Raji (cell line): ENCODE measurements around the gene ZNF524.
A peak's percentile ranks its signal among the peaks of the same experiment; 100 is the strongest.

Experiments
- POLR2A ChIP-seq: IDR thresholded peaks from 2 replicates; pipeline ENCODE4 v1.6.1; 2011; ENCODE audit warnings: low read depth, low read length, control low read depth; ENCODE audit not compliant: insufficient read depth

The ZNF524 gene

DNA sequence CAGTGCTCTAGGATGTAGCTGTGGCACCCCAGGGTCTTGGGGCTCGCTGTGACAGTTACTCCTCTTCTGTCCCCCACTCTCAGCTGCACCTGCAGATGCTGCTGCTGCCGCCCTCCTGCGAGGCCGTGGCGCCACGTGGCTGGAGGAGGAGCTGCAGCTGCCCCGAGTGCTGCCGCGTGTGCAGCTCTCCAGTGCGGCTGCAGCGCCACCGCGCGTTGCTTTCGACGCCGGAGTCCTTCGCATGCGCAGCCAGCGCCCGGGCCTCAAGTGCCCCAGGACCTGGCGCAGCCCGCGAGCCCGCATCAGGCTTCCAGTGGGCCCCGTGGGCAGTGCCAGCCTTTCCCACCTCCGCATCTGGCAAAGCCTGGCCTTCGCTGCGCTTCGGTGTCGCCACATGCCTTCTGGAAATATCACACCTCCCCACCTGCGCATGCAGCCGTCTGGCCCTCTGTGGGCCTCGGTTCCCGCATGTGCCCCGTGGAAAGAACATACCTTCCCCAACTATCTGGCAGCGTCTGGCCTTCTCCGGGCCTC, 40.0 kb downstream of the ZNF524 start:
- TF ChIP-seq POLR2A = 0 out of 2 replicates have a peak, but pooled peaks have one; percentile 20

DNA sequence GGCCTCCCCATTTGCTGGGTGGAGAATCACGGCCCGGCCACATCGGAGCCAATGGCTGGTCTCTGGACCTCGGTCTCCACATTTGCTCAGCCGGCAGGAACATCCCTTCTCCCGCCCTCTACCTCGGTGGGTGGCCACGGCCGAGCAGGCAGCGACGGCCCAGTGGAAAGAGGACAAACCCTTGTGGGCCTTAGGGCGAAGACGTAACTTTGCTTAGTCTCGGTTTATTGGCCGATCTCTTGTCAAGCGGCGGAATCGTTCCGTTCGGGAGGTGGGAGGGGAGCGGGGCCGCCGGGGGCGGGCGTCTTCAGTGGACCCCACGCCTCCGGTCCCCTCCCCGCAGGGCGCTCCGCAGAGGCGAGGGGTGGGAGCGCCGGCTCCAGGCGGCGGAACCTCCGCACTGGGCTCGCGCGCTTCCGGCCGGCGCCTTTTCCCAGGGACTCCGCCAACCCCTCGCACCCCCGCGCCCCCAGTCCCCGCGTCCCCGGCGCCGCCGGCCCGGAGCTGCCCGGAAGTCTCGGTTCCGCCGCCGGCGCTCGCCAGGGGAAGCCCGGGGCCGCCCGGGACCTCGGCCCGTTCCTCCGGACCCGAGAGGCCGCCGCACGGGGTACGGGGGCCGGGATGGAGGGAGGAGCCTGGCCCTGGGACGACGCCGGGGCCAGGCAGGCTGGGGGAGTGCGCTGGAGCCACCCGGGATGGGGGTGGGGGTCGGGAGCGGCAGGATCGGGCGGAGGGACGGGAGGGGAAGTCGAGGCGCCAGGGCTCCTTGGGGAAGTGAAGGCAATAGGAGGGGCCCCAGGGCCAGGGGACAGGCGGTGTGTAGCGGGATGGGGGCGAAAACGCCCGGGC, 40.7 kb downstream of the ZNF524 start, which contains the start of gene ZNF580:
Gene ZNF580 (plus strand): TSS at position 426 of the 849 bp plus-strand sequence. CDS start 1,507 bp downstream, outside the sequence.
- no peak; the same call in 1 of the 2 replicates for TF ChIP-seq POLR2A

DNA sequence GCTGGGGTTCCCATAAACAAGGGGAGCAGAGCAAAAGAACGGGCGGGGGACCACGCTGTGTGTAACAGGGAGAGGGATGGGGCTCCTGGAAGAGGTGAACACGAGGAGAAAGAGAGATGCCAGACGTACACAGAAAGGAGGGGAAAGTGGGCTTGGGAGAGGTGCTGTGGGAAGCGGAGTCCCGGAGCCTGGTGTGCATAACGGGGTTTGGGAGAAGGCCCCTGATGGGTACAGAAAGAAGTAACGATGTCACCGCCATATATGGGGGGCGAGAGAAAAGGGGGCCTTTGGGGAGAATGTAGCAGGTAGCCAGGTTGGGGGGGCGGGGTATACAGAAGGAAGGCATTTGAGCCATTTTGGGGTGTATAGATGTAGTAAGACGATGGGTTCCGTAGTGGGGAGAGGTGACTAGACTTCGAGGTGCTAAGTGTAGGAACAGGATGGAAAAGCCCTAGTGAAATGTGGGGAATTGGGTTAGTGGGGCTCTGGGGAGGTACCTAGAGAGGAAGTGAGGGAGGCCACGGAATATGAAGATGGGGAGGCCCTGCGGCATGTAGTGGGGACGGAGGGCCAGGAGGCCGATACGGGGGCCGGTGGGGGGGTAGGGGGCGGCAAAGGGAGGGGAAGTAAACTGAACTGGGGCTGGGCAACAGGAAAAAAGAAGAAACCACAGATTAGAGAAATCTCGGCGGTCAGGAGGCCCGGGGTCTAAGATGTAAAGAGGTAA, 41.5 kb downstream of the ZNF524 start:
- peak; percentile 55 for TF ChIP-seq POLR2A

DNA sequence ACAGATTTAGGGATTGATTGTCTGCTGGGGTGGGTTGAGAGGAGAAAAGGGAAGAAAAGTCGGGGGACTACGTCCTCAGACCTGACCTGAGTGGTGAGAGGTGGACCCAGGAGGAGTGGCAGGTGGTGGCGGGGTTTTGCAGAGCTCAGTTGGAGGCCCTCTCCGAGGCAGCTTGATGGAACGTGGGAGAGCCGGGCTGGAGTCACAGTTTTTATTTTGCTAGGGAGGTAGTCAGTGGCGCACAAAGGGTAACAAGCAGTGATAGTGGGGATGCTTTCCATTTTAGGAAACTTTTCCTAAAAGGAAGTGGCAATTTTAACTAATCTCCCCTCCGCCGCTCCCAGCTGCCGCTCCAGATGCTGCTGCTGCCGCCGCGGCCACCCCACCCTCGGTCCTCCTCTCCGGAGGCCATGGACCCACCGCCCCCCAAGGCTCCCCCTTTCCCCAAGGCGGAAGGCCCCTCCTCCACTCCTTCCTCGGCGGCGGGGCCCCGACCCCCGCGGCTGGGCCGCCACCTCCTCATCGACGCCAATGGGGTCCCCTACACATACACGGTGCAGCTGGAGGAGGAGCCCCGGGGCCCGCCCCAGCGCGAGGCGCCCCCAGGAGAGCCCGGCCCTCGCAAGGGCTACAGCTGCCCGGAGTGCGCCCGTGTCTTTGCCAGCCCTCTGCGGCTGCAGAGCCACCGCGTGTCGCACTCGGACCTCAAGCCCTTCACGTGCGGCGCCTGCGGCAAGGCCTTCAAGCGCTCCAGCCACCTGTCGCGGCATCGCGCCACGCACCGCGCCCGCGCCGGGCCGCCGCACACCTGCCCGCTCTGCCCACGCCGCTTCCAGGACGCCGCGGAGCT, 42.3 kb downstream of the ZNF524 start:
- no peak; the same call in 1 of the 2 replicates for TF ChIP-seq POLR2A

DNA sequence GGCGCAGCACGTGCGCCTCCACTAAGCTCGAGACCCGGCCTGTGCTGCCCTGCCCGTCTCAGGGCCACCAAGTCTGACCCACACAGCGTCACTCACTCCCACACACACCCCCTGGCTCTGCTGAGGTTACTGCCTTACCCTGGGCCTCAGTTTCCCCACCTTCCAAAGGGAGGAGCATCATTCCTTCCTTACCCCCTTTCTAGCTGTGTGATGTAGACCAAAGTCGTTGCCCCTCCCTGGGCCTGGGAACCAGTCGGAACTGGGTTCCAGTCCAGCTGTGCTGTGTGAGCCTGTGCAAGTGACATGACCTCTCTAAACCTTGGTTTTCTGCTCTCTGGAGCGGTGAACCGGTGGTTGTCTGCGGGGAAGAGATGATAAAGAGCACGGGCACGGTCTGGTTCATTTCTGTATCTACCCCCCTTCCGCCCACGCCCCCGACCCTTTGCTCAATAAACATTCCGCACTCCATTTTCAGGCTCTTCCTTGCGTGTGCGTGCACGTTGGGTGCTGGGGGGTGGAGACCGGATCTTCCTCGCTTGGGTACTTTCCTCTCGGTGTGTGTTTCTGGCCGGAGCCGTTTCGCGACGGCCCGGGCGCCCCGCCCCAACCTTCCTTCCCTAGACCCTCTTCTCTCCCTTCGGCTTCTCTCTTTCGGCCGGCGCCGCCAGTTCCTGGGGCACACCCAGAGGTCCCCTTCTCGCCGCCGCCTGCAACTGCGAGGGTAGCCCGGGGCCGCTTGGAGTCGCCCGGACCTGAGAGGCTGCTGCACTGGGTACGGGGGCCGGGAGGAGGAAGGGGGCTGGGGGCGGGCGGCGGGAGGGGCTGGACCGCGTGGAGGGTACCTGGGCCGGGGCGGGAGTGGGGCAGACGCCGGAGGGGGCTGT, 43.2 kb downstream of the ZNF524 start, which contains the start of gene ZNF581:
Gene ZNF581 (plus strand): TSS at position 647 of the 884 bp plus-strand sequence. CDS start 923 bp downstream, outside the sequence.
- peak; percentile 69; the same call in 1 of the 2 replicates for TF ChIP-seq POLR2A

DNA sequence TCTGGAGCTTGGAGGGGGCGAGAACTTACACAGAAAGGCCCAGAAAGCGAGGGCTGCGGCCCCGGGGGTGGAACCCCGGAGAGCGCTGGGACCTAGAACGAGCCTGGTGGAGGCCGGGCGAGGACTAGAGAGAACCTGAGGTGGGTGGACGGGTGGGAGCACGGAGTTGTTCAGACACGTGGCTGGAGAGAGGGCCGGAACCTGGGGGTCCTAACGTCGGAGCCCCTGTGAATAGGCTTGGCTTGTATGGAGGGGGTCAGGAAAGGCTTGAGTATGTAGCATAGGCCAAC, 43.7 kb downstream of the ZNF524 start:
- no peak for TF ChIP-seq POLR2A

DNA sequence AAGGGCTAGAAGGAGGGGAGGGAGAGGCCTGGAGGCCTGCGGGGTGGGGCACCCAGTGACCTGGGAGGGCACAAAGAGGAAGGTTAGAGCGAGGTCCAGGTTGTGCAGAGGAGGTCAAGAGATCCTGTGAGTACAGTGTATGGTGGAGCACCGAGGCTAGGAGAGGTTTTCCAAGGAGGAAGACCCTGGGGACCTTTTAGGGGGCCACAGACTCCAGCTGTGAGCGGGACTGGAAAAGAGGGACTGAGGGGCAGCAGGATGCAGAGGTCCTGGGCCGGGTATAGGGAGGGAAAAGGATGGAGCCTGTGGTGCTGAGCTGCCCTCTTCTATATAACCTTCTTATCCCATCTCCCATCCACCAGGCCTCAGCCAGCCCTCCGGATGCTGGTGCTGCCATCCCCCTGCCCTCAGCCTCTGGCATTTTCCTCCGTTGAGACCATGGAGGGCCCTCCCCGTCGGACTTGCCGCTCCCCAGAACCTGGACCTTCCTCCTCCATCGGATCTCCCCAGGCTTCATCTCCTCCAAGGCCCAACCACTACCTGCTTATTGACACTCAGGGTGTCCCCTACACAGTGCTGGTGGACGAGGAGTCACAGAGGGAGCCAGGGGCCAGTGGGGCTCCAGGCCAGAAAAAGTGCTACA, 44.2 kb downstream of the ZNF524 start:
- TF ChIP-seq POLR2A = no peak

DNA sequence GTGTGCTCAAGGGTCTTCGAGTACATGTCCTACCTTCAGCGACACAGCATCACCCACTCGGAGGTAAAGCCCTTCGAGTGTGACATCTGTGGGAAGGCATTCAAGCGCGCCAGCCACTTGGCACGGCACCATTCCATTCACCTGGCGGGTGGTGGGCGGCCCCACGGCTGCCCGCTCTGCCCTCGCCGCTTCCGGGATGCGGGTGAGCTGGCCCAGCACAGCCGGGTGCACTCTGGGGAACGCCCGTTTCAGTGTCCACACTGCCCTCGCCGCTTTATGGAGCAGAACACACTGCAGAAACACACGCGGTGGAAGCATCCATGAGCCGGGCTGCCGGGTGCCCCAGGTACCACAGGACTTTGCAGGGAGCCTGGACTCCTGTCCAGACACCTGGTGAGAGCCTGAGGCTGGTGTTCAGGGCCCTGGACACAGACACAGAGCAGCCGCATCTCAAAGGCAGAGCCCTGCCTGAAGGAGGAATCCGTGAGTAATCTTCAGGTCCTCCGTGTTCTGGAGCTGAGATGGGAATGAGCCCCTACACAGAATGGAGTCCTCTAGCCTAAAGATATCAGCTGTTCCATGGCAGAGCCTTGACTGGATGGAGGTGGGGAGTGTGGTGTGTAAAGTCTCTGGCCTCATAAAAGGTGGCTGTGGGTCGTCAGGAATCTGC, 44.9 kb downstream of the ZNF524 start:
- TF ChIP-seq POLR2A = peak; percentile 37; the same call in 1 of the 2 replicates

DNA sequence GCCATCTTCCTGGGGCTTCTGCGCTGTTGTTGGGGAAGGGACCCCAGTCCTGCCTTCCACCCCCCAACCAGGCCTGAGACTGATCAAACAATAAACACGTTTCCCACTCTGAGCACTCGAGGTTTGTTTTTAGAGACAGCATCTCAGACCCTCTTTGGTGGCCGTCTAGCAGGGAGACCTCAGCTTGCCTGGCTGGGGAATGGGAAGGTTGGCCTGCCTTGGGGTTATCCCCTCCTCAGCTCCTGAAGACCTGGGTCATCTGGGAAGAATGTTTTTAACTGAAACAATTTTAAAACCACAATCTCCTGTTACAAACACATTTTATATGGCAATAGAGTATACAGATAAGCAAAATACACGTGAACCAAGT, 45.4 kb downstream of the ZNF524 start:
- no peak for TF ChIP-seq POLR2A

DNA sequence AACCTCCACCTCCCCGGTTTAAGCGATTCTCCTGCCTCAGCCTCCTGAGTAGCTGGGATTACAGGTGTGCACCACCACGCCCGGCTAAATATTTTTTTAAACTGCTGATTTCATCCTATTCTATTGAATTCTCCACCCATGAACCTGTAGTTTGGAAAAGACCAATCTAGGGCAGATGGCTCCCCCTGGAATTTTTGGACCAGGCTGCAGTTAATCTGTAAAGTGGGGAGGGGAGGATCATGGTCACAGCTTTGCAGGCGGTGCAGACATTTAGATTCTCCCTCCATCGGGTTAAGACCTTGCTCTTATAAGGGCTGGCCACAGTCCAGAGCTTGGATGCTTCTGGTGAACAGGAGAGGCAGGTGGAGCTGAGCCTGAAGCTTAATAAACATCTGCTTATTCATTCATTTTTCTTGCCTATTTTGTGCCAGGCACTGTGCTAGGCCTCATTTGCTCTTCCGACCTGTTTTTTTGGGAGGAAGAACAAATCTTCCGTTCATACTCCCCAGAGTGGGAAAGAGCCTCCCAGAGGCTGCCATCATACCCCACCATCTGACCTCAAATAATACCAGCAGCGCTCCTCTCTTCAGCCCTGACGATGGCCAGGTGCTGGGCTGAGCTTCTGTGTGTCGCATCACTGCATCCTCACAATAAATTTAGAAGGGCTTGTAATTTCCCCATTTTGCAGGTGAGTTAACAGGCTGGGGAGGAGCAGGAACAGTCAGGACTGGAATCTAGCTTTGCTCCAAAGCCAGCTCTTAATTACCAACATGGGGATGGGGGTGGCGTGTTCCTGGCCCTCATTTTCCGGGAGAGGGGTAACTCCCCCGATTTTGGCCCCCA, 47.0 kb downstream of the ZNF524 start:
- peak; percentile 48; the same call in 1 of the 2 replicates for TF ChIP-seq POLR2A

DNA sequence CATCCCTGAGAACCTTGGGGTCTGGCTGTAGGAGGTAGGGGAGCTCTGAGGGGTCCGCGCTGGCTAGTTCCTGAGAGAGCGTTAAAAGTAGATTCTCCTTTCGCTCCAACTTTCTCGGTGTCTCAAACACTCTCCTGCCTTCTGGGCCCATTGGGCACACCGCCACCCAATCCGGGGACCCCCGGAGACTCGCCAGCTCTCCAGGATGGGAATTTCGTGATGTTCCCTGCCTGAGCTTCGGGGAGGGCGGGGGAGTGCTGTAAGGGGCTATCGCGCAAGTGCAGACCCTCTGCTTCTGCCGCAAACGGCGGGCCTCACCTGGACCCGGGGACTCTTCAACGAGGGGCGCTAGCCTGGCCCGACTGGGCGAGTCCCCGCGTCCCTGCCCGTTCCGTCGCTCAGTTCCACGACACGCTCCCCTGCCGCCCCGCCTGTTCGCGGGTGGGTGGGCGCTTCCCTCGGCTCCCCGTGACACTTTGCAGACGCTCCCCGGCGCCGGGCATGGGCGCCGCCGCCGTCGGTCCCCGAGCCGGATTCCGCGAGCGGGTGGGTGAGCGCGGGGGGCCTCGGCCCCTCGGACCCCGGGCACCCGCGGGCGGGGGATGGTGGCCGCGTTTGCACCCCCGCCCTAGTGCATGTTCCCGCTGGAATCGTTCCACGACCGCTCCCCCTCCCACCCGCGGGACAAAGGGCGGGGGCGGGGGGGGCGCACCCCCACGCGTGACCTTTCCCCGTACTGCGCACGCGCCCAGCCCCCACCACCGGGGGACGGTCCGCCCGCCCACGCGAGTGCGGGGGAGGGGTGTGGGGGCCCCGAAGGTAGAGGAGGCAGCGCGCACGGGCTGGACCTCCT, 47.9 kb downstream of the ZNF524 start, which contains the start of gene CCDC106:
Gene CCDC106 (plus strand): TSS at position 481 of the 853 bp plus-strand sequence. CDS start 835 bp downstream, outside the sequence.
- TF ChIP-seq POLR2A = no peak; the same call in 1 of the 2 replicates
